Prostate gland (tissue), 2 donors: ENCODE data around the gene GOLGA1.

ENCODE experiments used
- CTCF ChIP-seq, 4 experiments: fragments of 200-600 bp in 2 of 4; fragments of 450-650 bp in 2 of 4; sonication (generic) in 2 of 4; IDR thresholded peaks; 1 replicate in 3 of 4; 2 replicates in 1 of 4; pipeline ENCODE4 v1.5.1; 2016 to 2019; ENCODE audit warnings: antibody characterized with exemption in 4 of 4, mild to moderate bottlenecking in 2 of 4, moderate library complexity in 2 of 4
- POLR2A ChIP-seq: fragments of 450-650 bp; IDR thresholded peaks from one replicate; pipeline ENCODE4 v1.6.1; 2016; ENCODE audit warnings: antibody characterized with exemption, mild to moderate bottlenecking

- no peak for TF ChIP-seq CTCF (IDR thresholded peaks at IDR 0.05)
- TF ChIP-seq POLR2A, result no peak
Measured at GRCh38 chr9:124911766-124912165, 29.1 kb downstream of the GOLGA1 start.
